GM21786 (cell line): Measurements from ENCODE around the gene IGFN1.

Experiments used
- ATAC-seq: cut with Tn5 transposase; IDR thresholded peaks from one replicate; pipeline ENCODE4 v1.9.1; 2021; ENCODE audit not compliant: unreplicated experiment

Gene IGFN1

DNA sequence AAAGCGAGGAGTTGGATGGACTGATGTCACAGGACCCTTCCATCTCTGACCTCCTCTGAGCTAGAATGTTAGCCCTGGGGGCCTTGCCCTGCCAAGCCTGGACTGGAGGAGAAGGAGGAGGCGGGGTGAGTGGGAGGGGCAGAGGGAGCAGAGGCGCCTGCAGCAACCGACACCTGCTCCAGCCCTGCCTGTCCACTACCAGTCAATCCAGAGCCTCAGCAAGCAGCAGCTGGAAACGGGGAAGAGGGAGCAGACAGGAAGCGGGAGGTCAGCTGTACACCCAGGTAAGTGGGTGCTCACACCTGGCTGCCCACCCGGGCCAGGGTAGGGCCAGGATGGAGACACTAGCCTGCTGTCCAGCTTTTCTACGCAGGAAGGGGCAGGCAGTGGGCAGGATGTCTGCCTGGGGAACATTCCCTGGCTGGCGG lies at the start of gene IGFN1:
IGFN1 (plus strand) TSS at position 201 of the 428 bp plus-strand sequence. CDS start 2,470 bp downstream, outside the sequence.
- no peak for ATAC-seq

DNA sequence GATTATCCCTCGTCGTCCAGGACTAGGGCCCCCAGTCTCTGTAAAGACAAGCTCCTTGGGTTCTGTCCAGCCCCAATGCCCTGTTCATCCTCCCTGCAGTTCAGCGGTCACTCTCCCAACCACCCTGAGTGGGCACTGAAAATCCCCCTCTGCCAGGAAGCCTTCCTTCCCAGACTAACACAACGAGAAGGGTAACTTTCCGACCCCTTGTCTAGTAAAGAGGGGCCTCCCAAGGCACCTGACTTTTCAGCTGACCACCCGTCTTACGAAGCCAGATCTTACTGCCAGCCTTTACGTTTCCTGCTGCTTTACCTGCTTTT lies 49.7 kb upstream of the IGFN1 start:
- no peak for ATAC-seq

DNA sequence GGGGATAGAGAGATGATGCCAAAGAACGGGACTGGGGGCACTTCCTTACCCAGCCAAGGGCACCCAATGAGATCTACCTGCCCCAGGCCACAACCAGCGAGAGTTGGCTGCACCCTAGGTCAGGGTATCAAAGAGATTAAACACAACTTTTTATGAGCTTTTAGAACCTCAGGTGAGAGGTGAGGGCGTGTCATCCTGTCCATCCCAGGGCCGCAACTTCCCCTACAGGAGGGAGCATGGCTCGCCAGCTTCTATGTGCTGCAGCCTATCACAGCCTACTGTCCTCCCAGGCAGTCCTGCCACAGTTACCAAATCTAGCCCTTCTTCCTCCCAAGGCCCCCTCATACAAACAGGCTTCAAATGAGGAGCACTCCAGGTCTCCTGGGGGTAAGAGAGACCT lies 49.2 kb upstream of the IGFN1 start:
- no peak for ATAC-seq

DNA sequence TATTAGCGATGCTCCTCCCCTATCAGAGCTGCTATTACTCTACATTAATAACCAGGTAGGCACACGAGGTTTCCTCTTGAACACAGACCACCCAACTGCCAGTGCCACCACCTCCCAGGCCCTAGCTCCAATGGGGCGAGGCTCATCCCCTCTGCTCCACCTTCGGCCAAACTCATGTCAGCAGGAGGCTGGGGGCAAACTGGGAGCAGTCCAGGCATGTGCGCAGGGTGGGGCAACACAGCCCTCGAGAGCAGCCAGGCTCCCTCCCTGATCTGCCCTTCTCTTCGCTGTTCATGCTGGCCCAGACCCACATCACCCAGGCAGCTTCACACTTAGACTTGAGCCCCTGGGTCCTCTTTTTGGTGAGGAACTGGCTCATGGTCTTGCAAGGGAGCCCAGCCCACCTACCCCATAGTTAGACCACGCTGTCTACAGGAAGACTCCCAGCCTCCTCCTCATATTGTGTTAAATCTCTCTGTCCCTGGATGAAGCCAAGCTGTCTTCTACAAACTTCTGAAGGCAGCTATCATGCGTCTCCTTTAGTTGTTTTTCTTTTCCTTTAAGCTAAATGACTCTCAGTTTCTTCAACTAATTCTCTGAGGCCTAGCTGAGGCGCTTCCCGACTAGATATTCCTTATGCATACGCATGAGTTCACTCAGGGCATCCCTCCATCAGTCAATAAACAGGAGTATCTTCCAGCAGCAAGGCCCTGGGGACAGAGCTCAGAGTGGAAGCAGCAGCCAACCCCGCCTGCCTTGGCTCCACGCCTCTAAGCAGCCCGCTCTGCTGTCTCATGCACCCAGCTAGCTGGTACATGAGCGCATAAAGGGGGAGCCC lies 48.4 kb upstream of the IGFN1 start:
- no peak for ATAC-seq

DNA sequence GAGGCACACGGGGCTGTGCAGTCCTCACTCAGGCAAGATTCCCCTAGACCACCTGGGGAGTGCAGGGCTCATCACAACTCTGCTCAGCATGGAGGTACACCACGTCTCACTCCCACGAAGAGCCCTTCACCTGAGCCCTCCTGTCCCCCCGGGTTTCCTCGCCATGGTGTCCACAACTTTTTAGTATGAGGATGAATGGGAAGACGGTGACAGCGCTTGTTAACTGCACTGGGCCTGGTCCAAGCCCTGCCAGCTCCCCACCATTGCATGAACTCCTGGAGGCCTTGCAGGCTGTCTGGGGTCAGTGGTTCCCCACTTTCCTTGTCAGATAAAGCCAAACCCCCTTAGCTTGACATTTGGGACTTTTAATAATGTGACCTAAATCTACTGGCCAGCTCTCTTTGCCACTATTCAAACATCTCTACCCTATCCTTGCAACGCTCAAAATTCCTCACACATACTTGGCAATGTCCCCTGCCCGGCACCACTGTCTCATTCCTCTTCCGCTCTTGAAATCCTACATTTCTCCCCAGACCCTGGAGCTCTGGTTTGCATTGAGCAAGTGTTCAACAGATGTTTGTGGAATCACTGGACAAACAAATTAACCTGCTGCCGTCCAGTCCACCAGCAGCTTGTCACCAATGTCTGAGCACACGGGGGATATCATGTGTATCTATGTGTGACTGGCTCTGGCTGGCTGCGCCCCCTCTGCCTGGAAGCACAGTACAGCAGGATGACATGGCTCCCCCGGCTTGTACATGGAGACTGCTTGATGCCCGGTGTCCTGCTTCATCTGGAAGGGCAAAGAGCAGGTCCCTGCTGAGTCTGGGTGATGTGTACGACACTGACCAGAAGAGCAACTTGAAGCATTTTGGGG lies 47.5 kb upstream of the IGFN1 start:
- no peak for ATAC-seq

DNA sequence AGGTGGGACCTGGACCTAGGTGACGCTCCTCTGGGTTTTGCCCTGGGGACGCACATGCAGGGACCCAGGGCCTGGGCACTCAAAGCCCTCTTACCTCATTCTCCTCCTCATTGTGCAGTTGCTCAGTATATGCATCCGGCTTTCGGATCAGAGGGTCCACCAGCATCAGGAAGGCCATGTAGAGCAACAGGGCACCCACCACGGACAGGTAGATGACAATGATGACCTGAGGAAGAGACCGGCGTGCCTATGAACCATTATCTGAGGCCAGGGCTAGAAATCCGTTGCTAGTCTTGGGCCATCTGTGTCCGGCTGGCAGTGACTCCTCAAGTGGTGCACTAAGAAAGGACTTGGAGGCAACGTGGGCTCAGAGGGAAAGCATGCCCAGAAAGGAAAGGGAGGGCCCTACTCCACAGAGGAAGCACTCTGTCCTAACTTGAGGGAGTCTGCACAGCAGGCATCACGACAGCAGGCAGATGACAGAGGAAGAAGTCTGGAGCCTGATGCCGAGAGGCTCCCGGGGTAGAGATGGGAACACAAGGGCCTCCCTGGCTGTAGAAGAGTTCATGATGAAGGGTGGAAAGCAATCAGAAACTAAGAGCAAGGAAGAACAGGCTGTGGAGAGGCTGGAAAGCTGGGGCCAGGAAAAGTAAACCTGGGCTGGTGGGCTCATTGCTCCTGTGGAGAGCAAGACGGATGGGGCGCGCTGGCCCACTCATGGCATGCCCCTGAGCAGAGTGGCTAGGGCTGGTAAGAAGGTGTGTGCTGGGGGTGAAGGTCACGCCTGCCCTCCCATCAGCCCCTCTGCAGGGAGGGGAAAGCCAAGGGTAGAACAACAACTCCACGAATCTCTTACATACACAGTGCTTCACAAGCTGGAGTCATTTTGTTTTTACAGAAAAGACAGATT lies 46.6 kb upstream of the IGFN1 start:
- ATAC-seq = no peak

DNA sequence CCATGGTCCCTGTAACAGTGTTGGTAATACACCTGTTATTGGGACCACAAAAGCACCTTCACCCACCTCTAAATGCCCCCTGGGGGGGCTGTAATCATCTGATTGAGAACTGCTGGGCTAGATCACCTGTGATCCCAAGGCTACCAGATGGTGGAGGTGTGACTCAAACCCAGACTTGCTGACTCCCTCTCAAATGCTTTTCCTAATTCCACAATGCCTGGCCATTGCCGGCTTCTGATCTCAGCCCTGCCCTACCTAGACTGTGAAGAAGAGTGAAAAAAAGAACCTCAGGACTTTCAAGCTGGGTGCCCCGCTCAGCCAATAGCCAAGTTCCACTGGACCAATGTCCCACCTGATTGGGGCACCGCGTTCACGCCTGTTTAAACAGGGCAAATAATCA lies 45.9 kb upstream of the IGFN1 start:
- no peak for ATAC-seq

DNA sequence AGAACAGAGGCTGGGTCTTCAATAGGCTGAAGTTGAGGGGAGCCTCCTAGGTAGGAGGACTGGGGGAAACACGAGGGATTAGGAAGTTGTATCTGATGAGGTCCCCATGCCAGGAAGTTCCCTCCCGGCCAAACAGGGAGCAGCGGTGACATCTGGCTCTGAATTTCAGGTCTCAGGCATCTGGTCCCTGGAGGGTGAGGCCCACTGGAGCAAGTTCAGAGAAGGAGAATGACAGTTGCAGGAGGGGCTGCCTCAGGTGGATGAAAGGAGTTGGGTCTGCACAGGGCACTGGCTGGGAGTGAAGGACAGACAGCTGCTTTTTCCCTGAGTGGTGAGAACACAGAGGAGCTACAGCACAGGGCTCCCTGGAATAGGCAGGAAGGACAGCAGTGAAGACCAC lies 45.5 kb upstream of the IGFN1 start:
- ATAC-seq = no peak

DNA sequence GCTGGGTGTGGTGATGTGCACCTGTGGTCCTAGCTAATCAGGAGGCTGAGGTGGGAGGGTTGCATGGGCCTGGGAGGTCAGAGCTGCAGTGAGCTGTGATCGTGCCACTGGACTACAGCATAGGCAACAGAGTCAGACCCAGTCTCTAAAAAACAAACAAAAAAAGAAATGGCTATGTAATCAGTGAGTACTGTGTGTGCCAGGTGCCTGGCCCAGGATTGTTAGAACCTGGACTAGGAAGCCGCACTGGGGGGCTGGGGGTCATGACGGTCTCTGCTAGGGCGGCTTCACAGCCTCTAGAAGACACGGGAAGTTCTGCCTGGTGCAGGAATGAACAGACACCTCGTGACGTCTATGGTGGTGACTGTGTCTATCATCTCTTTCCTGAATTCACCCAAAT lies 44.8 kb upstream of the IGFN1 start:
- no peak for ATAC-seq

DNA sequence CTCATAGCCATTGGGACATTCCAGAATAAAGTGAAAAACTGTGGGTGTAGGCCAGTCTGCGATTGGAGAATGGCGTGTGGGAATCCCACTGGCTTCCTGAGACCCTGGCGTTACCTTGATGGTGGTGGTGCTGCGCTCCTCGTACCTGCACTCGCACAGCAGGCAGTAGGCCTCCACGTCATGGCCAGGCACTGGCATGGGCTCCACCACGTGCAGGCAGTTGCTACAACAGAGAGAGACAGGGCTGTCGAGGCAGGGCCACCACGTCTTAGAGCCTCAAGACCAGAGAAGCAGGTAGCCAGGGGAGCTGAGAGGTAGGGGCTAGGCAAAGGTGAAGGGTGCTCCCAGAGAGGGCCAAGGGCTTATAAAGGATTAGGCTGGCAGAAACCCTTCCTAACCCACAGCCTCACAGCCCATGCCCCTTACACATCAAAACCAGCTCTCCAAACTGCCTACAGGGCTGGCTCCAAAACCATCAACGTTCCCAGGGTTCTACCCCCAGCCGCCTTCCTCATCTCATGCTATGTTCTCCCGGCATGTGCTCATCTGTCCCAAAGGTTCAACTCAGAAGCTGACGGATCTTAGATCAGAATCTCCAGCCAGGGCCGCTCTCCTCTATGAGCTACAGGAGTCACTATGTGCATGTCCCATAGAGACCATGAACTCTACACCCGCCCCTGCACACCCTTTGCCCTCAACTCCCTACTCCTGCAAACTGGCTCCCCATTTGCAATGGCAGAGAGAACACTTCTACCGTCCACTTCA lies 43.8 kb upstream of the IGFN1 start:
- no peak for ATAC-seq

DNA sequence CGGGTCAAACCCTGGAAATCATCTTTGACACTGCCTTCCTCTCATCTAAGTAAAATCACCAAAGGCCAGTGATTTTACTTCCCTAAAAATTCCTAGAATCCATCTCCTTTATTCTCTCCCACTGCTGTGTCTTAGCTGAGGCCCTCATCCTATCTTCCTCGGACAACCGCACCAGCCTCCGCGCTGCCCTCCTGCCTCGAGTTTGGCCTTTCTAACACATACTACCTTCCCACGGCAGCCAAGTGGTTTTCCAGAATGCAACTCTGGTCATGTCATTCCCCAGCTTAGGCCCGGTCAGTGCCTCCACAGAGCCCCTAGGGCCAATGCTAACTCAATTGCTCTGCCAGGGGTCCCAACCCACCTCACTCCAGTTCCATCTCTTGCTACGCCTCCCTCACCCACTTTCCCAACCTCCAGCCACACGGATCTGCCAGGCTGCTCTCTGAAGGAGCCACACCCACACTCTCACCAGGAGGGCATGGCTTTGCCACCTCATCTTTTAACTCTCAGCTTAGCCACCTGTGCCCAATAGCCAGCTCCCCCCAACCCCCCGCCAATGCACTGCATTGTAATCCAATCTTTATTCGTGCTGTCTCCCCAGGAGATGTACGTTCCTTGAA lies 43.1 kb upstream of the IGFN1 start:
- no peak for ATAC-seq

DNA sequence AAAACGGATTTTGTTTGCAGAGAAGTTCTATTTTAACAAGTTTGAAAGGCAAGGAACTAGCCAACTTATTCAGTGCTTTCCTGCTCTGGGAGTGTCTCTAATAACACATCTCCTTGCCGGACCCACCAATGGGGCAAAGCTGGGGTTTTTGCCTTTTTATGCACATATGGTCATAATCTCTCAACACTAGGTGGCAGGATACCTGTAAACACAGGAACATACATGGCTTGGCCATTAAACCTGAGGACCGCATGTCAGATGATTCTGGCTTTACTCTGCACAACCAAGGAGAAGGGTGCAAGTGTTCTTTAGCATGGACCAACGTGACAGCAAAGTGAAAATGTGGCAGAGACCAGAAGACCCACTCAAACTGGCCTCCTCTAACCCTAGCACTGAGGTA lies 41.2 kb upstream of the IGFN1 start:
- no peak for ATAC-seq

DNA sequence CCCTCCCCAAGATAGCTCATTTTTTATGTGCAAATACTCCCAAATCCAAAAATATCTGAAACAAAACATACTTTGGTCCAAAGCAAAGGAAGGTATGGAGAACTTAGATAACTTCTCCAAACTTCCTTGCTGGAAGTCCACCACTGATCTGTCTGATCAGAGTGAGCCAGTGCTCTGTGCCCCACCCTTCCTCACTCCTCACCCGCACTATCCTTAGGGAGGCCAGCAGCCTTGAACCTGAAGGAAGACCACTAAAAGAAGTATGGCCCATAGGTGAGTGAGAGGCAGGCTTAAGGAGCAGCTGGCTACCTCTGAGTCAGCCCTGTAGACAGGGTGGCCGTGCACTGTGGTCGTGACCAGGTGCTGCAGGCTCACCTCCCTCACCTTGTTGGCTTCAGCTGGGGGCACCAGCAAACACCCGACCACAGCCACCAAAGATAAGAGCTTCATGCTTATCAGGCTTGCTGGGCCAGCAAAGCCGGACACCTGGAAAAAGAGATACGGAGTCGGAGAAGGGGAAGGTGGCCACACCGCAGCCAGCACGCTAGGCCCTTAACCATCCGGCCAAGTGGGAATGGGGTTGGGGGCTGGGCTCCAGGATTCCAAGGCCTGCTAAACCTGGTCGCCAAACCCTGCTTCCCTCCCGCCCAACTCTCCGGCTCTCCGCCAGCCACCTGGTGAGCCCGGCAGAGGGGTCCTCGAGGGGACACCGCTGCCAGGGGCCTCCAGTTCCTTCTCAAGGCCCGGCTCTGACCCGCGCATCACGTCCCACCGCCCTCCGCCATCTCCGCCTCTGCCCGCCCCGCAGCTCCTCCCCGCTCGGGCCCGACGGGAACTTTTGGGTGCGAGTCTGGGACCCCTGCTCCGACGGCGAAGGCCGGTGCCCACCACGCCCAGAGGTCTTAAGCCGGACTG lies 36.9 kb upstream of the IGFN1 start:
- ATAC-seq = peak; percentile 64

DNA sequence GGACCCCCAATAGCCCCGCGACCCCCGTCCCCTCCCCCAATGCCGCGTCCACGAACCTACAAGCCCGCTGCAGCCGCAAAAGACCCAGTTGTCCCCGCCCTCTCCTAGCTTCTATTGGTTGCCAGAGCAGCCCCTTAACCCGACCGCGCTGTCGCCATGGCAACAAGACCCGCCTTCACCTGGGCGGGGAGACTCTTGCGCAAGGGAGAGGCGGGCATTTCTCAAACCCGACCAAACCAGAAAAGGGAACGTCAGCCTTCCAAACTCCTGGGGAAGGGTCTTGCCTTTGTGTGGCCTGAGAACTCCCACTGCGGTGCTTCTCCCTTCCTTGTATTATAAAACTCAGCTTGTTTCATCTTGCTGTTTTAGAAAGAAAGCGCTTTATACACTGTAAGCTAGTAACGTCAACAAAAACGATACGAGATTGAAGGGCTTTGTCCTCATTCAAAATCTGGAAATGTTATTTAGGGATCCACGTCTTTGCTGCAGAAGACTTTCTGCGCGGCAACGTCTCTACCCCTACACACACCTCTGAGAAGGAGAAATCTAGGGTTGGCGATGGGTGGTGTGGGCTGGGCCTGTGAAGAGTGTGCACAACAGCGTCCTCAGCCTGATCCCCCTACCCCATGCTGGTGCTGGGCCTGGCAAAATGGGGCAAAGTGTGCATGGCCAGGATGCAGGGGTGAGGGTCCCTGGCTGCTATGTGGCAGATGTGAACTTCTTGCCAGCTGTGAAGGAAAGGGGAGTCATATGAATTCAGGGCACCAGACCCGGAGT lies 36.0 kb upstream of the IGFN1 start, which contains the start of gene TMEM9:
TMEM9 (minus strand) TSS at position 86 of the 777 bp plus-strand sequence. CDS start 551 bp downstream, outside the sequence.
- ATAC-seq = peak; percentile 98

DNA sequence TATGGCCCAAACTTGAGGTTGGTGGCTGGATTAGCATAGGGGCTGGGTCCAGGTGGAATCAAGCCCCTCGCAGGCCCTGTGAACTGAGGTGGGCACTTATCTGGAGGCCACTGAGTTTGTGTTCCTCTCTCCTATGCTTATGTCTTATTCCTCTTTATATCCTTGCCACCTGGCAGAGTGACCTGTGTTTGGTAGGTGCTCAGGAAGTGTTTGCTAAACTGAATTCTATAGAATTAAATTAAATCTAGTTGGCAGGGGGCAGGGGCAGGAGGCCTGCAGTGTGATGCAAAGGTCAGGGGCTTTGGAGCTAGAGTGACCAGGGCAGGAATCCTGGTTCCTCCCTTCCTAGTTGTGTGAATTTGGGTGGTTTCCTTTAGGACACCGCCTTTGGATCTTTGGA lies 35.3 kb upstream of the IGFN1 start:
- no peak for ATAC-seq

DNA sequence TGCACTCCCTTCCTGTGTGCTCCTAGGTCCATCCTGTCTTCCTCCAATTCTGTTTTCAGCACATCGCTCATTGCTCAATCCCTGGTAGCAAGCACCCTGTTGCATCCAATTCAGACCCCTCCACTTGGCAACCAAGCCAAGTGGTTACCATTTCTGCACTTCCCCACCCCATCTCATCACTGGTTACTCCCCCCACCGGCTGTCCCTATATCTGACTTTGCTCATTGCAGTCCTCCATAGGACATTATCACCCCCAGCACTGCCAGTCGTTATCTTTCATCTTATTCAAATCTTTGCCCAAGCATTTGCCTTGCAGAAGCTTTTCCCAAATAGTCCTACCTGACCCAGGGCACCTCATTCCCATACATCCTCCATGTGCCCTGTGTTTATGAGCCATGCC lies 34.3 kb upstream of the IGFN1 start:
- ATAC-seq = no peak

DNA sequence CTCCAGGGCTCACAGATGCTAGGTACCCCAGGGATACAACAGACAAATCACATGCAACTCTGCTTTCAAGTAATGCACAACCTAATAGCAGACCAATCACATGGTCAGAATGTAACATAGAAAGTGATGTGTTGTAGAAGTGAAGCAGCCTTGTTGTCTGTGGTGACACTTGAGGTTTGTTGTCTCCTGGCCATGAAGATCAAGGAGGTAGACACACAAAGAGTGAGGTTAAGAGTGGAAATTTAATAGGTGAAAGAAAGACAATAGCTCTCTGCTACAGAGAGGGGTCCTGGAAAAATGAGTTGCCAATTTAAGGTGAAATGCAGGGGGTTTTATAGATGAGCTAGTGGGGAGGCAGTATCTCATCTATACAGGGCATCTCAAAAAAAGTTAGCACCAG lies 33.8 kb upstream of the IGFN1 start:
- no peak for ATAC-seq

DNA sequence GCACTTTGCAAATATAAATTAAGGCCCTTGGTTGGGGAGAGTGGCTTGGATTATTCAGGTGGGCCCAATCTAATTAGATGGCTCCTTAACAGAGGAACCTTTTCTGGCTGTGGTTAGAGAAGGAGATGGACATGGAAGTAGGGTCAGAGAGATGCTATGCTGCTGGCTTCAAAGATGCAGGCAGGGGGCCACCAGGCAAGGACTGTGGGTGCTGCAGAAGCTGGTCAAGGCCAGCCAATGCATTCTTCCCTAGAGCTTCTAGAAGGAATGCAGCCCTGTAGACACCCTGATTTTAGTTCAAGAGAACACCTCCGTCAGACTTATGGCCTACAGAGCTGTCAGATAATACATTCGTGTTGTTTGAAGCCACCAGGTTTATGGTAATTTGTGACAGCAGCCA lies 32.7 kb upstream of the IGFN1 start:
- no peak for ATAC-seq
